Stimulated activated memory B cell treated with anti-CD40 and anti-IgM and Interleukin-4, amounts not matched to agents 10 μg/mL and 1 μg/mL and 100 μg/mL, for 72 hours (primary cell): ENCODE results near the gene ABLIM3.

ENCODE experiments used
- ATAC-seq: fragments of 150-1000 bp; cut with Tn5 transposase; 2 replicates; pipeline ENCODE4 v1.10.0; 2021
- H3K27ac Mint-ChIP-seq: one replicate; pipeline ENCODE4 v1.8.0; 2022; ENCODE audit warnings: mild to moderate bottlenecking, mixed read lengths
- H3K27me3 Mint-ChIP-seq: one replicate; pipeline ENCODE4 v1.8.0; 2022; ENCODE audit warnings: mixed read lengths
- H3K36me3 Mint-ChIP-seq: one replicate; pipeline ENCODE4 v1.8.0; 2022; ENCODE audit warnings: mixed read lengths
- H3K4me1 Mint-ChIP-seq: one replicate; pipeline ENCODE4 v1.8.0; 2022; ENCODE audit warnings: mixed read lengths
- H3K4me3 Mint-ChIP-seq: one replicate; pipeline ENCODE4 v1.8.0; 2022; ENCODE audit warnings: mild to moderate bottlenecking, moderate library complexity, mixed read lengths
- H3K9me3 Mint-ChIP-seq: one replicate; pipeline ENCODE4 v1.8.0; 2022; ENCODE audit warnings: mixed read lengths

ABLIM3 gene

GRCh38 chr5:149210968-149211490, 69.7 kb downstream of the ABLIM3 start:
- Mint-ChIP-seq H3K27ac (no peak overlapping the region), H3K27me3 (peaks cover 11% of the 10 kb centered on the region), H3K9me3 (no peaks in the 10 kb centered on the region), H3K36me3 (no peaks in the 10 kb centered on the region), H3K4me3 (no peak overlapping the region), H3K4me1 (no peaks in the 10 kb centered on the region)
- ATAC-seq, result no peak

- no peak for ATAC-seq
- Mint-ChIP-seq H3K27me3 (peaks cover 11% of the 10 kb centered on the region), H3K27ac (no peak overlapping the region), H3K9me3 (no peaks in the 10 kb centered on the region), H3K36me3 (no peaks in the 10 kb centered on the region), H3K4me1 (no peaks in the 10 kb centered on the region), H3K4me3 (no peak overlapping the region)
Observed at GRCh38 chr5:149211566-149211965, 70.3 kb downstream of the ABLIM3 start.

- peaks cover 14% of the 10 kb centered on the region for H3K27me3 Mint-ChIP-seq
- no peak for ATAC-seq
- H3K36me3 Mint-ChIP-seq, result no peaks in the 10 kb centered on the region
- no peak overlapping the region for H3K27ac Mint-ChIP-seq
- no peak overlapping the region for H3K4me3 Mint-ChIP-seq
- no peaks in the 10 kb centered on the region for H3K4me1 Mint-ChIP-seq
- H3K9me3 Mint-ChIP-seq, result no peaks in the 10 kb centered on the region
Observed at GRCh38 chr5:149212198-149212951, 71.1 kb downstream of the ABLIM3 start.

GRCh38 chr5:149213264-149213880, 72.1 kb downstream of the ABLIM3 start:
- H3K27me3 Mint-ChIP-seq, result peaks cover 22% of the 10 kb centered on the region
- H3K4me3 Mint-ChIP-seq, result no peak overlapping the region
- H3K4me1 Mint-ChIP-seq, result no peaks in the 10 kb centered on the region
- no peak for ATAC-seq
- no peaks in the 10 kb centered on the region for H3K36me3 Mint-ChIP-seq
- H3K27ac Mint-ChIP-seq, result no peak overlapping the region
- H3K9me3 Mint-ChIP-seq, result no peaks in the 10 kb centered on the region

- no peaks in the 10 kb centered on the region for H3K36me3 Mint-ChIP-seq
- peaks cover 39% of the 10 kb centered on the region for H3K27me3 Mint-ChIP-seq
- no peaks in the 10 kb centered on the region for H3K4me1 Mint-ChIP-seq
- no peak for ATAC-seq
- no peak overlapping the region for H3K4me3 Mint-ChIP-seq
- H3K27ac Mint-ChIP-seq, result no peak overlapping the region
- H3K9me3 Mint-ChIP-seq, result no peaks in the 10 kb centered on the region
Observed at GRCh38 chr5:149215478-149216090, 74.3 kb downstream of the ABLIM3 start.

DNA sequence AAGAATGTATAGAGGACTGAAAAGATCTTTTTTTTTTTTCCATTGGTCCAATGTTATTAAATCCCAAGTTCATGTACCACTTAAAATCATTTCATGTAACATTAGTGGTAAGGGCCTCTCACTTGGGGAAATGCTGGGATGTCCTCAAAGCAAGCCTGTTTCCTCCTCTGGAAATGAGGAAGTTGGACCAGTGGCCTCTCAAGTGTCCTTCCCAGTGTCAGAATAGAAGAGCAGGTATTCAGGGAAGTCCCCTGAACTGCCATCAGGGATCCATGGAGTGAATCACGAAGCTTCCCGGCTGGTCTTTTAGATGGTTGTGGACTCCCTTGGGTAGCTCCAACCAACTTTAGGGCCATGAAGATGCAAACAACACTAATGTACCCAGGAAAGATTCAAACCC, 75.2 kb downstream of the ABLIM3 start:
- H3K4me1 Mint-ChIP-seq, result no peaks in the 10 kb centered on the region
- no peak overlapping the region for H3K4me3 Mint-ChIP-seq
- no peaks in the 10 kb centered on the region for H3K9me3 Mint-ChIP-seq
- no peak overlapping the region for H3K27ac Mint-ChIP-seq
- H3K36me3 Mint-ChIP-seq, result no peaks in the 10 kb centered on the region
- H3K27me3 Mint-ChIP-seq, result peaks cover 47% of the 10 kb centered on the region
- ATAC-seq, result no peak

GRCh38 chr5:149217096-149217802, 76.0 kb downstream of the ABLIM3 start:
- Mint-ChIP-seq H3K36me3 (no peaks in the 10 kb centered on the region), H3K9me3 (no peaks in the 10 kb centered on the region), H3K27me3 (peaks cover 40% of the 10 kb centered on the region), H3K27ac (no peak overlapping the region), H3K4me1 (no peaks in the 10 kb centered on the region), H3K4me3 (no peak overlapping the region)
- no peak for ATAC-seq

- Mint-ChIP-seq H3K4me3 (no peak overlapping the region), H3K4me1 (no peaks in the 10 kb centered on the region), H3K27me3 (peaks cover 36% of the 10 kb centered on the region), H3K27ac (no peak overlapping the region), H3K9me3 (no peaks in the 10 kb centered on the region), H3K36me3 (no peaks in the 10 kb centered on the region)
- no peak for ATAC-seq
Observed at GRCh38 chr5:149217803-149218155, 76.5 kb downstream of the ABLIM3 start.

- Mint-ChIP-seq H3K36me3 (no peaks in the 10 kb centered on the region), H3K27ac (no peak overlapping the region), H3K4me3 (no peak overlapping the region), H3K4me1 (no peaks in the 10 kb centered on the region), H3K9me3 (no peaks in the 10 kb centered on the region), H3K27me3 (peaks cover 36% of the 10 kb centered on the region)
- ATAC-seq, result no peak
Observed at GRCh38 chr5:149219584-149219983, 78.3 kb downstream of the ABLIM3 start.

GRCh38 chr5:149220750-149221149, 79.5 kb downstream of the ABLIM3 start:
- Mint-ChIP-seq H3K27ac (no peak overlapping the region), H3K4me1 (no peaks in the 10 kb centered on the region), H3K27me3 (peaks cover 36% of the 10 kb centered on the region), H3K9me3 (no peaks in the 10 kb centered on the region), H3K4me3 (no peak overlapping the region), H3K36me3 (no peaks in the 10 kb centered on the region)
- no peak for ATAC-seq

DNA sequence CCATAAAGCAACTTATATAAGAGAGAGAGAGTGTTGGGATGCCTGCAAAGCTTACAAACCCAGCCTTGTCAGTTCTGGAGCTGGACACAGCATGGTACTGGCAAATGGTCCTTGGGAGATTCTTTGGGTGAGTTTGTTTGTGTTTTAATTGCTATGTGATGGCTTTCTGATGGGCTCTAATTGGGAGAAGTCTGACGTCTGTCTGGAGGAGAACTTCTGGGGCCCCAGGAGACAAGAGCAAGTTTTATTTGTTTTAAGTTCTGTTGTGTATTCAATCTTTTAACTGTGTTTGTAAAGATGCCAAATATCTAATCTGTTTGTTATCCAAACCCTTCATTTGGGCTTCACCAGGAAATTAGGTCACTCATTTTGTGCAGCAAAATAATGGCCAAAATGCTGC, 80.0 kb downstream of the ABLIM3 start:
- Mint-ChIP-seq H3K4me3 (no peak overlapping the region), H3K4me1 (no peaks in the 10 kb centered on the region), H3K9me3 (no peaks in the 10 kb centered on the region), H3K27ac (no peak overlapping the region), H3K27me3 (peaks cover 36% of the 10 kb centered on the region), H3K36me3 (no peaks in the 10 kb centered on the region)
- no peak for ATAC-seq

- H3K4me3 Mint-ChIP-seq, result no peak overlapping the region
- no peaks in the 10 kb centered on the region for H3K4me1 Mint-ChIP-seq
- no peaks in the 10 kb centered on the region for H3K9me3 Mint-ChIP-seq
- H3K27ac Mint-ChIP-seq, result no peak overlapping the region
- ATAC-seq, result no peak
- peaks cover 36% of the 10 kb centered on the region for H3K27me3 Mint-ChIP-seq
- H3K36me3 Mint-ChIP-seq, result no peaks in the 10 kb centered on the region
Observed at GRCh38 chr5:149221731-149222342, 80.5 kb downstream of the ABLIM3 start.

GRCh38 chr5:149223081-149223848, 82.0 kb downstream of the ABLIM3 start:
- Mint-ChIP-seq H3K36me3 (no peaks in the 10 kb centered on the region), H3K4me3 (no peak overlapping the region), H3K27ac (no peak overlapping the region), H3K4me1 (no peaks in the 10 kb centered on the region), H3K9me3 (no peaks in the 10 kb centered on the region), H3K27me3 (peaks cover 25% of the 10 kb centered on the region)
- ATAC-seq, result no peak

- no peaks in the 10 kb centered on the region for H3K4me1 Mint-ChIP-seq
- no peak overlapping the region for H3K27ac Mint-ChIP-seq
- H3K36me3 Mint-ChIP-seq, result no peaks in the 10 kb centered on the region
- no peak for ATAC-seq
- H3K9me3 Mint-ChIP-seq, result no peaks in the 10 kb centered on the region
- no peak overlapping the region for H3K4me3 Mint-ChIP-seq
- H3K27me3 Mint-ChIP-seq, result peaks cover 28% of the 10 kb centered on the region
Observed at GRCh38 chr5:149224282-149224681, 83.0 kb downstream of the ABLIM3 start.
